Testis (tissue), 3 donors: Measurements from ENCODE around the gene DSTN. TPM values are rescaled to one million over a fixed set of nuclear protein-coding genes. Genes with fewer than 3 reads are reported as not detected.
A peak's percentile ranks its signal among the peaks of the same experiment; 100 is the strongest.

ENCODE experiments used
- DNase-seq: peaks from one replicate; pipeline ENCODE4 v3.0.0-alpha.2; 2019
- H3K27ac ChIP-seq, 2 donors: fragments of 200-600 bp; sonication (generic); one replicate each; pipeline ENCODE4 v1.5.1; 2019
- H3K27me3 ChIP-seq: fragments of 200-600 bp; sonication (generic); one replicate; pipeline ENCODE4 v1.5.1; 2019
- H3K36me3 ChIP-seq: fragments of 200-600 bp; sonication (generic); one replicate; pipeline ENCODE4 v1.5.1; 2017; ENCODE audit warnings: low read depth; ENCODE audit errors: missing control alignments
- H3K4me1 ChIP-seq: fragments of 200-600 bp; sonication (generic); one replicate; pipeline ENCODE4 v1.5.1; 2019
- H3K4me3 ChIP-seq, 2 donors: fragments of 200-600 bp; sonication (generic); one replicate each; pipeline ENCODE4 v1.5.1; 2017 to 2019
- H3K9me3 ChIP-seq: fragments of 200-600 bp; sonication (generic); one replicate; pipeline ENCODE4 v1.5.1; 2017
- CTCF ChIP-seq, 3 experiments: fragments of 450-650 bp in 2 of 3; fragments of 200-600 bp in 1 of 3; sonication (generic) in 1 of 3; IDR thresholded peaks; one replicate each; pipeline ENCODE4 v1.5.1; 2016 to 2019; ENCODE audit warnings: antibody characterized with exemption in 3 of 3, mild to moderate bottlenecking in 2 of 3, moderate library complexity in 1 of 3
- POLR2A ChIP-seq: fragments of 450-650 bp; IDR thresholded peaks from one replicate; pipeline ENCODE4 v1.6.1; 2017; ENCODE audit warnings: antibody characterized with exemption, mild to moderate bottlenecking, moderate library complexity
- WGBS, 2 donors: methylation state at CpG; one replicate each; pipeline ENCODE4 v1.1.5; 2018; 5-methylcytosine and 5-hydroxymethylcytosine counted together
- intact Hi-C: fragments of 100-400 bp; cut with DNase I; formaldehyde crosslinking; loops from one replicate; pipeline ENCODE4 v1.15.1; 2023; ENCODE audit warnings: low total_unique reads
- polyA plus RNA-seq: library from polyadenylated mRNA; stranded (reverse); fragments of 350-450 nt; fragmentation: Illumina TruSeq; extraction: RNeasy Lipid Tissue Mini Kit (QIAGEN cat#74804); gene quantifications from one replicate; pipeline ENCODE4 v1.2.3, GENCODE V29; 2014; ENCODE audit warnings: low read depth, low replicate concordance; ENCODE audit not compliant: insufficient read depth
- total RNA-seq, 2 donors: library from RNA; depleted of rRNA; stranded (reverse); fragments of >200 nt; gene quantifications; one replicate each; pipeline ENCODE4 v1.2.3, GENCODE V29; 2016

DSTN gene
- total and polyA plus RNA-seq, 3 donors from 2014 or later, result 121 to 301 (median 148) TPM

DNA sequence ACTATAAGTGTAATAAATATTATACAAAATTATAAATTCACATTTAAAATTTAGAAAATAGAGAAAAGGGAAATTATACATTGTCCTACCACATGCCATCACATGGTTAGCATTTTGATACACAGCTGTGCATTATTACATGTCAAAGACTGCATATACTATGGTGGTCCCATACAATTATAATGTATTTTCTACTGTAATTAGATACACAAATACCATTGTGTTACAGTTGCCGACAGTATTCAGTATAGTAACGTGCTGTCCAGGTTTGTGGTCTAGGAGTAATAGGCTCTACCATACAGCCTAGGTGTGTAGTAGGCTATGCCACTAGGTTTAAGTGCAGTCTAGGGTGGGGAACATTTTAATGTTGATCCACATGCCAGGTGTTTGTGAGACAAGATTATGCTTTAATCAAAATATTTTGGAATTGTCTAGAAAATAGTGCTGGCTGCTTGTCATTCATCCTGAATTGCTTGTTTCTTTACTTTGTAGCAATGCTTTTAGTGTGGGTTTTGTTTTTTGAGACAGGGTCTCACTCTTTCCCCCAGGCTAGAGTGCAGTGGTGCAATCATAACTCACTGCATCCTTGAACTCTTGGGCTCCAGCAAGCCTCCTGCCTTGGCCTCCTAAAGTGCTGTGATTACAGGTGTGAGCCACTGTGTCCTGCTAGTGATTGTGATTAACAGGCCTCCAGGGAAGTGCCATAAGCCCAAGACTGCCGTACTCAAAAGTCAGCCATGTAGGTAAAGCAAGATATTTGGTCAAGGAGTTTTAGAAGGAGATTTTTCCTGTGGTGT is 39.0 kb downstream of the DSTN start:
- Histone ChIP-seq H3K9me3 (no peaks in the 10 kb centered on the region), H3K4me1 (peaks cover 15% of the 10 kb centered on the region), H3K27ac (no peak overlapping the region), H3K4me3 (no peak overlapping the region), H3K36me3 (no peaks in the 10 kb centered on the region), H3K27me3 (no peaks in the 10 kb centered on the region)
- no peak for DNase-seq
- 84 to 92% methylated on average over 3 of the region's 3 CpGs for WGBS, 2 donors
- intact Hi-C loops, result no loop called here
- TF ChIP-seq POLR2A, result no peak
- no peak for TF ChIP-seq CTCF (IDR thresholded peaks at IDR 0.05)

DNA sequence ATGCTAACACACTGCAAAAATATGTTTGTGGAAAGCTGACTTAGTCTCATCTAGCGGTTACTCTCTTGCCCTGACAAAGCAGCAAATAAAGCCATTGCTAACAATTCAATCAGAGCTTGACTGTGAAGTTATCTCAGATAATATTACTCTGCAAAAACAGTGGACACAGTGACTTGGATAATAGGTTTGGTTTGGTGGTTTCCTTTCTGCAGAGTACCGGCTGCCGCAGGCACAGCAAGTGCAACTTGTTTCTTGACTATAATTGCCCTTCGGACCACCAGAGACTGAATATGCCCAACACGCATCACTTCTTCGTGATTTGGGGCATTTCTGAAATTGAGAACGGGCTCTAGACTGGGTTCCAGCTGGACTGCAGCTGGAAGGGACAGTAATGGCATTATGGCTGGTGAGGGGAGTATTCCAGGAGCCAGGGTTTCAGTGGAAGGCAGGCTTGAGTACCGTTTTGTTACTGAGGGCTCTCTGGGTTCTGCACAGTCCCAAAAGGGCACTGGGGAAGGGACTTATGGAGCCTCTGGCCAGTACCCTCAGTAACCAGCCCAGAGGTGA is 40.0 kb downstream of the DSTN start:
- Histone ChIP-seq H3K4me1 (peaks cover 15% of the 10 kb centered on the region), H3K9me3 (no peaks in the 10 kb centered on the region), H3K4me3 (no peak overlapping the region), H3K27ac (no peak overlapping the region), H3K36me3 (no peaks in the 10 kb centered on the region), H3K27me3 (no peaks in the 10 kb centered on the region)
- intact Hi-C loops, result no loop called here
- DNase-seq, result no peak
- WGBS, 2 donors, result 79 to 83% methylated on average over 8 of the region's 8 CpGs
- no peak for TF ChIP-seq POLR2A
- TF ChIP-seq CTCF (IDR thresholded peaks at IDR 0.05), result no peak

DNA sequence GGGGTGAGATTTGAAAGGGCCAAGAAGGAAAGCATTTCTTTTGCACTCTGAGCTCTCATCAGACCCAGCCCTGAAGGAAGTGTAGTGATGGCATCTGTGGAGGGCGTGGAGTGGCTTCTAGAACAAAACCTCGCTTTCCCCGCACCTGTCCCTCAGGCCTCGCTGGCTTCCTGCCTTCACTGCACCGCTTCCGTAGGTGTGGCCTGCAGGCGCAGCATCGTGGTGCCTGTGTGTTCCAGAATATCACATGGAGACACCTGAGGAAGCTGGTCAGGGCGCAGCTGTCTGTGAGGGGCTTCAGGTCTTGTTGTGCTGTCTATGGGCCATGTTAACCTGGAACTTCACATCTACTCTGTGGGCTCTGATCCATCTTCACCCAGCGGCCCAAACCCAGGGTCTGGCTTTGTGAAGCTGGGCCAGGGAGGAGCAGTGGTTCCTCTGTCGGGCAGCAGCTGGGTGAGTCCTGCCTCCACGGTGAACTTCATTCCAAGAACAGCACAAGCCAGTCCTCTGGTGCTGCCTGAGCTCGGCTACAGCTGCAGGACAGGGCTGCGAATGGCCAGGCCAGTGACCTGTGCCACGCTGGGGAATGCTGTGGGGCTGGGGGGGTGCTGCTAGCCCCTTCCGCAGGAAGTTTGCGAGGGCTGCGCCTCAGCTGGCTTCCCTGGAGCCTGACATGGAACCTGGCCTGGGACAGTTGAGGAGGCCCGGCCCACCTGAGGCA is 40.9 kb downstream of the DSTN start:
- H3K4me3 ChIP-seq, result no peak overlapping the region
- intact Hi-C loops, result no loop called here
- TF ChIP-seq POLR2A (no peak), CTCF (IDR thresholded peaks at IDR 0.05) (no peak)
- H3K27ac ChIP-seq, result peak overlapping the region in 1 of 2 donors; percentile 61
- peaks cover 15% of the 10 kb centered on the region for H3K4me1 ChIP-seq
- no peaks in the 10 kb centered on the region for H3K9me3 ChIP-seq
- no peaks in the 10 kb centered on the region for H3K36me3 ChIP-seq
- DNase-seq, result no peak
- 86 to 88% methylated on average over 10 to 19 of the region's 19 CpGs for WGBS, 2 donors
- no peaks in the 10 kb centered on the region for H3K27me3 ChIP-seq

DNA sequence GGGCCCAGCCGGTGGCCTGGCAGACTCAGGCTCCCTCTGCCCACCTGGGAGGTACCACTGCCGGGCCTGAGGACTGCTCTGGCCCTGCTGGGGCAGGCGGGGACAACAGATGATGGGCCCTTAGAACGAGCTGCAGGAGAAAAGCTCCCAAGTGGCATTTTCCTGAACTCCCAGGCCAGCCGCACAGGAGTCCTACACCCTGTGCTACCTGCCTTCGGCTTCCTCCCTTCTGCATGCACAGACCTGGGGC is 41.3 kb downstream of the DSTN start:
- peak overlapping the region in 1 of 2 donors; percentile 61 for H3K27ac ChIP-seq
- intact Hi-C loops, result no loop called here
- no peaks in the 10 kb centered on the region for H3K27me3 ChIP-seq
- H3K36me3 ChIP-seq, result no peaks in the 10 kb centered on the region
- H3K4me3 ChIP-seq, result no peak overlapping the region
- H3K4me1 ChIP-seq, result peaks cover 15% of the 10 kb centered on the region
- whole genome bisulfite sequencing, 2 donors, result 62 to 64% methylated on average over 2 to 6 of the region's 6 CpGs
- TF ChIP-seq CTCF (IDR thresholded peaks at IDR 0.05), result peak in 1 of 3 experiments; percentile 15
- TF ChIP-seq POLR2A, result no peak
- DNase-seq, result no peak
- H3K9me3 ChIP-seq, result no peaks in the 10 kb centered on the region
